IPS-11a (cell line): ENCODE results near the gene CXCR6.

Experiments used
- H3K4me3 ChIP-seq: one replicate; pipeline ENCODE4 v1.5.1; 2013; ENCODE audit warnings: low read depth, low read length, control low read depth

Gene CXCR6

DNA sequence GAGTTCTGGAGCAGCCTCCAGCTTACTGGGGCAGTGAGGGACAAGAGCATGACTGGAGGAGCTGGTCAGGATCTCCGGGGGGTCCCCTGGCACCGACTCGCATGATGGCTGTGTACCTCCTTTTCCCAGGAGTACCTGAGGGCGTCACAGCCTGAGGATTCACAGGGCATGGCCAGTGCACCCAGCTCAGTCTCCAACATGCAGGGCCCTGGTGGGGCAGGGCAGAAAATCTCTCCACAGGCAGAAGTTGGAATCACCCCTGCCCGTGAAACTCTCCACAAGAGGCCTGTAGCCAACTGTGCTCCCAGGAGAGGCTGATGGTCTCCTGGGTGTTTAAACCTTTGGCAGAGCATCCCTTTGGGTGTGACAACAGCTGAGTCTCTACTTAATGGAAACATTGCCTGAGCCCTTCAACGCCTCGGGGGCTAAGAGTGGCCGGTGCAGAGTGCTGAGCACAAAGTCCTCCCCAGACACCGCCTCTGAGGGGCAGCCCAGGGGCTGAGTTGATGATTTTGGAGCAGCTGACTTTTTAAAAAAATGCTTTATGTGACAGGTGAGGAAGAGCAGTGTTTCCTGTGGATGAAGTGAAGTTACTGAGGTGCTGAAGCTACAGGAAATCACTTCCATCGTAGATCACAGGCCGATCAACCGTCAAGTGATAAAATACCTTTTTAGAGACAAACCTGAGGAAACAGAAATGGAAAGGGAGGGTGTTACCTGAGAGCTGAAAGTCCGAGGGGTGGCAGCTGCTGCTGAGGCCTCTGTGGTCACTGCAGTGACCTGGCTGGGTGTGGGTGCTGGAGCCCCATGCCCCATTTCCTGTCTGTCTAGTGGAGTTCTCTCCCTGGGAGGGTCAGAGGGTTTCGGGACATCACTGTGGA is 21.9 kb upstream of the CXCR6 start:
- no peak overlapping the region for H3K4me3 ChIP-seq

DNA sequence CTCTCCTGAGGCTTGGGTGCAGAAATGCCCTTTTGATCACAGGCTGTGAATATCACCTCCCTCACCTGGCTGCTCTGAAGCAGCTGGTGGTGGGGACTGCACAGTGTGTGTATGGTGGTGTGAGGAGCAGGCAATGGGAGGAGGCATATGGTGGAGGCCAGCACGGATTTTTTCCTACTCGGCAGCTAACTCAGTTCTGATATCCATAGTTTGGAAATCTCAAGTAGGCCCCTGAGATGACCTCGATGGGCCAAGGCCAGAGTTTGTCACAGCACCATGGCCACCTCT is 21.3 kb upstream of the CXCR6 start:
- no peak overlapping the region for H3K4me3 ChIP-seq

- H3K4me3 ChIP-seq = no peak overlapping the region
These were observed 20.2 kb upstream of the CXCR6 start for GRCh38 chr3:45922950-45923590.

DNA sequence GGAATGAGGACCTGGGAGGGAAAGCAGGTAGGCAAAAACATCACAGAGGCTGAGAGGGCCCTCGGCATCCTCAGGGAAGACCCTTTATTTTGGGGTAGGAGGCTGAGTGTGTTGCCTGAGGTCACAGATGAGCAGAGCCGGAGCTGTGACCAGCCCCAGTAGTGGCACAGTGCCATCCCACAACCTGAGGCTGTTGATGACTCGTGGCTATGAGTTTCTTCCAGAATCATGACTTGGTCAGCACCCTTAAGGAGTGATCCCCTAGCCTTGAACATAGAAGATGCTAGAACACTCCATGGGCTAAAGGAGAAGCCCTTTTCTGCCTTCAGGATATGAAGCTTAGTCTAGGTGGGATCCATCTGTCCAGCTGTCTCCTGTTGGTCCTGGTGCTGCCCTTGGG is 19.5 kb upstream of the CXCR6 start:
- H3K4me3 ChIP-seq = no peak overlapping the region

- no peak overlapping the region for H3K4me3 ChIP-seq
These were observed 15.4 kb upstream of the CXCR6 start for GRCh38 chr3:45927881-45928280.

DNA sequence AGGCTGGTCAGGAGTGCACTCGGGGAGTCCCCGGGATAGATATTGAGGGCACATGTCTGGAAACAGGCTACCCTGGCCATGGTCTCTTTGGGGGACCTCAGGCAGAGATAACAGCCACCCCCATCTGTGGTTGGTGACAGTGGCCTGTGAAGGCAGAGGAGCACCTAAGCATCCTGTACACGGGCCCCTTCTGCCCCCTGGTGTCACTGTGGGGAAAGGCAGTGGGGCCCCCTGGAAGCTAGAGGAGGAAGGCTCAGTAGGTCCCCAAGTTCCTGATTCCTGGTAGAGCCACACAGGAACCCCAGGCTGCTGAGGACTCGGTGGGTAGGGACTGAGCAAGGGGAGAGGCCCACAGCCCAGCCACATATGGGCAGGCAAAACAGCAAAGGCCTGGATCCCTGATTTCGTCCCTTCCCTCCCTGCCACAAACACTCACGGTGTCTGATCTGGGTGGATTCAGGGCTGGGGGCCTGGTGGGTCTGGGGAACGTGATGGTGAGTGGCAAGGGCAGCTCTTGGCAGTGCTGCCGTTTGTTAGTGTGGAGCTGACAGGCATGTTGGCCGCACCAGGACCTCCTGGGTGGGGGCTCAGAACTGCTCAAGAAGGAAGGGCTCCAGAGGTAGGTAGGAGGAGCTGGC is 14.1 kb upstream of the CXCR6 start:
- H3K4me3 ChIP-seq = no peak overlapping the region

DNA sequence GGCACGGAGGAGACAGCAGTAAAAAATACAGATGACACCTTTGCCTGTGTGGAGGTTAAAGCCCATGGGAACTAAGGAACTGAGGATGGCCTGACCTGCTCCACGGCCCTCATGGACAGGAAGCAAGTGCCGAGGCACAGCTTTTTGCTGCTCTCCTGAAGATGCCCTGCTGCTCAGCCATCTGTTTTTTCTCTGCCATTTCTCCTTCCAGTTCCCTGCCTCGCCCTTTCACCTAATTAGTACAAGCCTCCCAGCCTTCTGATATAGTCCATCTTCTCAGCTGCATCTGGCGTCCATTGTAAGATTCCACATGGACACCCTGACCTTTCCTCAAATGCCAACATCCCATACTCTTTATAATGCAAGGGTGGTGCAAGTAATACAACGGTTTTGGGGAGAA is 11.8 kb upstream of the CXCR6 start:
- H3K4me3 ChIP-seq = no peak overlapping the region

DNA sequence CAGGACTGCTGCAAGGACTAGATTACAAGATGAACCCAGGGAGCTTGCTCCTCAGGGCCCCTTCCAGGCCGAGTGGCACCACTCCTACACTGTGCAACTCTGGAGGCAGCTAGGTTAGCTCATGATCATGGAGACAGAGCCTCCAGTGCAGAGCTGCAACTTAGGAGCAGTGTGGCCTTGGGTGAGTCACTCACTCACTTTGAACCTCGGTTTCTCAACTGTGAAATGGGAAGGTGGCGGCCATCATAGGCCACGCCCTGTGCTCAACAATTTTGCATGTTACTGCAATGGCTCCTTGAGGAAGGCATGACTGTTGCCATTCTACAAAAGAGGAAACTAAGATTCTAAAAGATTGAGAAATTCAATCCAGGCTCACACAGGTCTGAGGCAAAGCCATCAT is 11.2 kb upstream of the CXCR6 start:
- no peak overlapping the region for H3K4me3 ChIP-seq

GRCh38 chr3:45933591-45933990 is 9.7 kb upstream of the CXCR6 start:
- no peak overlapping the region for H3K4me3 ChIP-seq

GRCh38 chr3:45936261-45936660 is 7.0 kb upstream of the CXCR6 start:
- H3K4me3 ChIP-seq = no peak overlapping the region

- H3K4me3 ChIP-seq = no peak overlapping the region
These were observed 5.8 kb upstream of the CXCR6 start for GRCh38 chr3:45937206-45938042.

DNA sequence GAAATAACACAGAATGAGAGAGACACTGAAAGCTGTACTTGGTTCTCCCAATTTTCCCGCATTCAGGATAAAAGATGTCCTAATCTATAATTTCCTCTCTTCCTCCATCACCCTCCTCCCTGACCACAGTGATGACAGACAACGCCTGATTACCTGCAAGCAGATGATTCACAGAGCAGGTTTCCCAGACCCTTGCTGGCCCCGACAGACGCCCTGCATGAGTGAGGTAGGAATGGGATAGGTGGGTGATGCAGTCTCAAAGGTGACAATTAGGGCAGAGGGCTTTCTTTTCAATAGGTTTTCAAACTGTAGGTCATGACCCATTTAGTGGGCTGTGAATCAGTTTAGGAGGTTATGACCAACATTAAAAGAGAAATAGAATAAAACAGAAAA is 5.2 kb upstream of the CXCR6 start:
- no peak overlapping the region for H3K4me3 ChIP-seq

DNA sequence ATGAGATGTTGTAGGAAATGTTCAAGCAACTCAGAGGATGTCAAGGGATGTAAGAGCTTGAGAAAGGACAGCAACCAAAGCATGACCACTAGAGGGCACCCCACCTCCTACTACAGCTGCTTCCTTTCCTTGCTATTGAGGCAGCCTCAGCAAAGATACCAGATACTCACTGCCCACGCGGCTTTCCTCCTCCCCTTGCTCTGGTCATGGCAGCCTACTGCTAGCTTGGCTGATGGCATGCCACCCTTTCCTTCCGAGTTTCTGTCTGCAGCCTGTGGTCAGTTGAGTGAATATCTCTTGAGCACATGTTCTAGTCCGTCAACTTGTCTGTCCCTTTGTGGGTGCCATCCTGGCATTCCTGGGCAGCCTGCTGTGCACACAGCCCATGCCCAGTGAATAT is 4.4 kb upstream of the CXCR6 start:
- no peak overlapping the region for H3K4me3 ChIP-seq

GRCh38 chr3:45939341-45939771 is 3.9 kb upstream of the CXCR6 start:
- H3K4me3 ChIP-seq = no peak overlapping the region

DNA sequence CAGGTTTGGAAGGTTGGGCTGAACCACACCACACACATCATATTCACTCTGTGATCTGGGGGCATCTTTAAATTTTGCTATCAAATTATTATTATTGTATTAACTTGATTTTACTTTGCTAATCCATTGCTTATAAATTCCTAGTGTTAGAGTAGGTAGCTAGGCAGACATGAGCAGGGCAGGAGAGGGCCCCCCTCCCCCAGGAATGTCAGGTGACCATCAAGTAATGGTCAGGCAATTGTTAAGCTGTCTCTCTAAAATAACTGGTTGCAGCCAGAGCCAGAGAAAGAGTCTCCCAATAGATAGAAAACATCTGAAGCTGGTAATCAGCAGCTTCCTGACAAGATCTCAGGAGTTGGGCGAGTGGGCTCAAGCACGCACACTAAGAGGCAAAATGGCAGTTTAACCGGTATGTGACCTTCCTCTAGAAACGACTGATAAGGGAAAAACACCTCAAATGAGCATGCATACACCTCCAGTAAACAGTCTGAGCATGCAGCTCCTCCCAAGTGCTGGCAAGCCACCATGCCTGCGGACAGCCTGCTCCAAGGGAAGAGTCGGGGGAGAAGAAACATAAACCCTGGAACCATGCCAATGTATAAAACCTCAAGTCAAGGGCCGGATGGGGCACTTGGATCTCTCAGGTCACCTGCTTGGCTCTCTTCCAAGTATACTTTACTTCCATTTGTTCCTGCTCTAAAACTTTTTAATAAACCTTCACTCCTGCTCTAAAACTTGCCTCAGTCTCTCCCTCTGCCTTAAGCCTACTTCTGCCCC is 3.1 kb upstream of the CXCR6 start:
- H3K4me3 ChIP-seq = no peak overlapping the region

DNA sequence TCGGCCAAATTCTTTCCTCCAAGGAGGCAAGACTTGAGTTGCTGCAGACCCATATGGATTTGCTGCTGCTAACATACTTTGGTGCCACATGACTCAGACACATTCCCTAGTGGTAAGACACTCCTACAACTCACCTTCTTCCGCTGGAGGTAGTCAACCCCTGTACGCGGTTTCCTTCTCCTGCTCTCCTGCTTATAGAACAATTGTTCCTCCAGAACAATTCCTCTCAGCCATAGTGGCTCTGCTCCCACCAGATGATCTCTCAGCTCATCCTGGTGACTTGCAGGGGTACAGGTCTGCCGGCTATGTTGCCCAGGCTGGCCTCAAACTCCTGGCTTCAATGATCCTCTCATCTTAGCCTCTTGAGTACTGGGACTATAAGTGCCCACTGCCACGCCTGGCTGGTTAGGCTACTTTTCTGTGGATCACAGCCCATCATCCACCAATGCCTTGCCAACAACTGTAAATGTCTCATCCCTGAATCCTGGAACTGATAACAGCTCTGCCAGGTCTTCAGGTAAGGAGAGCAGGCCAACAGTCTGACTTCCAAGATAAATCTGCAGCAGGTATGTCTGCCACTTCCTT is 2.4 kb upstream of the CXCR6 start:
- H3K4me3 ChIP-seq = no peak overlapping the region

- H3K4me3 ChIP-seq = no peak overlapping the region
These were observed 1.0 kb upstream of the CXCR6 start for GRCh38 chr3:45942051-45942825.

- no peak overlapping the region for H3K4me3 ChIP-seq
These were observed 1.8 kb downstream of the CXCR6 start for GRCh38 chr3:45944830-45945620.

GRCh38 chr3:45946307-45946706 is 3.0 kb downstream of the CXCR6 start:
- H3K4me3 ChIP-seq = no peak overlapping the region
